ENCODE measurements around the gene SRI.
"Not testable (repeated sequence)": the region's sequence is repeated elsewhere in the genome, so short reads cannot be mapped to it uniquely, and the experiment has no call there.

SRI gene, protein sequence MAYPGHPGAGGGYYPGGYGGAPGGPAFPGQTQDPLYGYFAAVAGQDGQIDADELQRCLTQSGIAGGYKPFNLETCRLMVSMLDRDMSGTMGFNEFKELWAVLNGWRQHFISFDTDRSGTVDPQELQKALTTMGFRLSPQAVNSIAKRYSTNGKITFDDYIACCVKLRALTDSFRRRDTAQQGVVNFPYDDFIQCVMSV

DNA sequence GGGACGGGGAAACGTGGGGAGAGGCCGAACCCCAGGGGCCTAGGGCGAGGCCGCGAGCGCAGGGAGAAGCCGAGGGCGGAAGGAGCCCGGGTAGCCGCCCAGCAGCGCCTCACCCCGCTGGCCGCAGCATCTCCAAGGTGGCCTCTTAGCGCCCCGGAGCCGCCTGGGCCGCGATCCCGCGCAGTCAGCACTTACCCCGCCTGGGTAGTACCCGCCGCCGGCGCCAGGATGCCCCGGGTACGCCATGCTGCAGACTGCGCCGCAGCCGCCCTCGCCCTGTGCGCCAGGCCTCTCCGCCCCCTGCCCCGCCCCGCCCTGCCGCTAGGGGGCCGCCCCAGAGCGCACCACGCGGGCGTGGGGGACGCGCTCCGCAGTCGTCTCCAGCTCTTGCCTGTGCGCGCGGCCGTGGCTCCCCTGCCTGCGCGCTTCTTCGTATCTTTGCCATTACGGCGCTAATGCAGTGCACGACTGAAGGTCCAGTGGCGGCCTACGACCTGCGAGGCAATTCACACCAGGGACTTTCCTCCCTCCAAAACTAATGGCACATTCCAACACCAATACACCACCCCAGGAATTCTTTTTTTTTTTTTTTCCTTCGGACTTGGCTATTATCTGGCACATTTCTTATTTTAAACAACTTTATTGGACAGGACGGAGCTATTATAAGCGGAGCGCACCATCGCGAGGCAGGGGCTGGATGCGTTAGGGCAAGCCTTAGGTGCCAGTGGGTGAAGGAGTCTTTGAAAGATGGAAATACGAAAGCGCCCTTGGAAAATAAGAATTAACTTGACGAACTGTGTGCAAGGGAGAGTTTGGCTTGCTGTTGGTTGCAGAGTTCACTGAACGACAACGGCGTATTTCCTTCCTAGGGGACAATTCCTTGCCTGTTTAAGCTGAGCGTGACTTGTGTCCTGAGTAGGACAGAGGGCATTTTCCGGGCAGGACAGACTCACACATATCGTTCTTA, at the start of gene SRI:
TSS of gene SRI (minus strand) at position 258 of the 967 bp plus-strand sequence. CDS start at position 246, 12 bp downstream.
- peak; percentile 80 for DNase-seq (ENCODE audit: low read depth)

DNA sequence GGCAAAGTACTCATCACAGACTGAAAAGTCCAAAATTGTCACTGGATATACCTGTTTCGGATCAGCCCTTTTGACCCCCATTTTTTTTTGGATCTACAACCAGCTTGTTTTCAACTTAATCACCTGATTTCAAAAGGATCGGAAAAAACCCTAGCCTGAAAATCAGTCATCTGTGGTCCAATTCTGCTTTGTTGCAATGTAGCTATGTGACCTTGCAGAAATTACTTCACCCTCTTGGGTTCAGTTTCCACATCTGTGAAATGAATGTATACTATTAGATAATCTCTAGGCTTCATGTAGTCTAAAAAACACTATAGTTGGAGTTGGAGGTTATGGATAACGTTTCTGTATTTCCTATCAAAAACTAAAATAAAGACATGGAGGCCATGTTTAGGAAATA, 49.7 kb upstream of the SRI start:
- DNase-seq (ENCODE audit: low read depth): no peak

GRCh38 chr7:88268858-88269257, 49.0 kb upstream of the SRI start:
- no peak for DNase-seq (ENCODE audit: low read depth)

- DNase-seq (ENCODE audit: low read depth): no peak
These were observed 48.2 kb upstream of the SRI start for GRCh38 chr7:88268051-88268450.

DNA sequence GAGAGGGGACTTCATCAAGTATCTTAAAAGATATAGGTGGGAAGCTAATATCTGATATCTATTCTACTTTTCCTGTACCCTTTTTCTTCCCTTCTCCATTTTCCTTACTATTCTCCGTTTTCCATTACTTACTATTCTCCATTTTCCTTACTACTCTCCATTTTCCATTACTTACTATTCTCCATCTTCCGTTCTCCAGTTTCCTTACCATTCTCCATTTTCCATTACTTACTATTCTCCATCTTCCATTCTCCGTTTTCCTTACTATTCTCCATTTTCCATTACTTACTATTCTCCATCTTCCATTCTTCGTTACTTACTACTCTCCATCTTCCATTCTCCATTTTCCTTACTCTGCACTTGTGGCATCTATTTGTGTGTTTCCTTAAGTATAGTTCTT, 47.6 kb upstream of the SRI start:
- DNase-seq (ENCODE audit: low read depth): no peak

DNA sequence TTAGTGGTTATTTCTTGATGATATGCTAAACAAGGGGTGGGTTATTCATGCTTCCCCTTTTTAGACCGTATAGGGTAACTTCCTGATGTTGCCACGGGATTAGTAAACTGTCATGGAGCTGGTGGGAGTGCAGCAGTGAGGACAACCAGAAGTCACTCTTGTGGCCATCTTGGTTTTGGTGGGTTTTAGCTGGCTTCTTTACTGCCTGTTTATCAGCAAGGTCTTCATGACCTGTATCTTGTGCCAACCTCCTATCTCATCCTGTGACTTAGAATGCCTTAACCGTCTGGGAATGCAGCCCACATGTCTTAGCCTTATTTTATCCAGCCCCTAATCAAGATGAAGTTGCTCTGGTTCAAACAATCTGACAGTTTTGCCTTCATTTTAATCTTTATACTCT, 45.1 kb upstream of the SRI start:
- not testable (repeated sequence) for DNase-seq (ENCODE audit: low read depth)

- DNase-seq (ENCODE audit: low read depth): no peak
These were observed 42.7 kb upstream of the SRI start for GRCh38 chr7:88262562-88262961.

DNA sequence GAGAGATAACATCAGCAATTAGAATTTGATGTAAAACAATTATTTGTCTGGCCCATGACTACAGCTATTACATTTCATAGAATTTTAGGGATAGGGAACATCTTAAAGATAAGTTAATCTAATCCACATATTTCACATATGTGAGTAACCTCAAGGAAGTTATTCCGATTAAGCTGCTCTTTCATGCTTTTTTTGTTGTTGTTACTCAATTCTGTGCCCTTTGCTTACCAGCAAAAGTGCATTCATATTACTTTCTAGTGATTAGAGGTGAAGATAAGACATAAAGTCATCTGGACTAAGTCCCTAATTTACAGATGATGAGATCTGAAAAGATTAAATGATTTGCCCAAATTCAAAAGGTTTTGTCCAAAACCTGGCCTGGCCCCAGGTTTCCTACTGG, 40.9 kb upstream of the SRI start:
- DNase-seq (ENCODE audit: low read depth): no peak

DNA sequence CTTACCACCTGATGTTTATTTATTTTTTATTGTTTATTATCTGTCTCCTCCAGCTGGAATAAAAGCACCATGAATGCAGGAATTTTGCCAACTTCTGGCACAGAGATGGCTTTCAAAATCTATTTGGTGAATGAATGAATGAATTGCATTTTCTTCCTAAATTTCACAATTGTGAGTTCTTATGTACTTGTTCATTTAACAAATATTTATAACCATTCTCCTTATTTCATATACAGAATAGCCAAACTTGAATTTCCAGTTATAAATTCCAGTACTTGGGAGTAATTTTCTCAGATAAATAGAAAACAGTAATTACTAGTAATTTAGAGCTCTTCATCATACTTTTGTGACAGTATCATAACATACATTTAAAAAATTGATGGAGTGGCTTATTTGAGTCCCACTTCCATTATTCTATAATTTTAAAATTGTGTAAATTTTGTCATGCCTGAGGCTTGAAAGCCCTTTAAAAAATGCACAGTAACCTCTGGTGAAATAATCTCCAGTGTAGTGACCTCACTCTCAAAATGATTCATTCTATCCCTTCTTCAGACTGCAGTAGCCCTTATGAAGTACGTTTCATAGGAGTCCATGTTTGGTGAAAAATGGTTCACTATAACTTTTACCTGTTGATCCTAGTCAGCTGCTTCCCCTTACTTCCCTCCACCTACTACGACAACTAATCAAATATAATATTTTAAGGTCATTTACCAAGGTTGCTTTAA, 40.0 kb upstream of the SRI start:
- no peak for DNase-seq (ENCODE audit: low read depth)

DNA sequence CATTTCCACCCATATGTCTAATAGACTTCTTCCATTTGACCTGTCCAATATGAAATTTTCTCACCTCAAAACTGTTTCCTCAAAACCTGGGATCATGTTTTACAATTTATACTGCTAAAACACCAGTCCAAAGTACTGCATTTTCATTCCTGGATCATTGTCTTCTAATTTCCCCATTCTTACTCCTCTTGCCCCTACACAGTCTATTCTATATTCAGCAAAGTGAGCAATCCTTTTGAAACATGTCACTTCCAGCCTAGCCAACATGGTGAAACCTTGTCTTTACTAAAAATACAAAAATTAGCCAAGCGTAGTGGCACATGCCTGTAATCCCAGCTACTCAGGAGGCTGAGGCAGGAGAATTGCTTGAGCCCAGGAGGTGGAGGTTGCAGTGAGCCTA, 38.5 kb upstream of the SRI start:
- not testable (repeated sequence) for DNase-seq (ENCODE audit: low read depth)

GRCh38 chr7:88256906-88257305, 37.1 kb upstream of the SRI start:
- no peak for DNase-seq (ENCODE audit: low read depth)

GRCh38 chr7:88254721-88255424, 35.0 kb upstream of the SRI start:
- DNase-seq (ENCODE audit: low read depth): no peak

- DNase-seq (ENCODE audit: low read depth): no peak
These were observed 33.8 kb upstream of the SRI start for GRCh38 chr7:88253640-88254039.

DNA sequence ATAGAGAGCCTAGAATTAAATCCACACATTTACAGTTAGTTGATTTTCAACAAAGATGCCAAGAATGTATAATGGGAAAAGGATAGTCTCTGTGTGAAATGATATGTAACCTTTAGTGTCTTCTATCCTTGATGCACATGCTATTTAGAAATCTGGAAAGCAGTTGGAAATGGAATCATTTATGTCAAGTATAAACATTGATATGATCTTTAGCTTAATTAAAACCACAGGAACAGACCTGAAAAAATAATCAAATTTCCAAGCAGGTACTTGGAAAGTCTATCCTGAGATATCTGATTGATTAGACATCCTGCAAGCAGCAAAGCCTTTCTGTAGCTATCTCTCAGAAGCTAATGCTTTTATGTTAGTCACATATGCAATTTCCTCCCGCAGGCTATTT, 24.4 kb upstream of the SRI start:
- DNase-seq (ENCODE audit: low read depth): no peak

GRCh38 chr7:88243345-88243909, 23.6 kb upstream of the SRI start:
- no peak for DNase-seq (ENCODE audit: low read depth)

GRCh38 chr7:88239852-88240251, 20.0 kb upstream of the SRI start:
- no peak for DNase-seq (ENCODE audit: low read depth)

DNA sequence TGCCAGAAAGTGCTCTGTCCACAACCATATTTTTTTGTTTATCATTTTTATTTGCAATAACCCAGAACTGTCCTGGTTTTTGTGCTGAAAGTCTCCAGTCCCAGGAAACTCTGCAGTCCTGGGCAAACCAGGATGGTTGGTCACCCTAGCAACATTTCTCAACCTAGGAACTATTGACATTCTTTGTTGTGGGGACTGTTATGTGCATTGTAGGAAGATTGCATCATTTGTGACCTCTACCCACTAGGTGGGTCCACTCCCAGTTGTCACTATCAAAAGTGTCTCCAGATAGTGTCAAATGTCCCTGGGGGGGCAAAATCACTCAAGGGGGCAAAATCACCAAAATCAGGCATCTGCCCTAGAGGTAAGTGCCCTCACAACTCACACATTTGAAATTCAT, 14.0 kb upstream of the SRI start:
- DNase-seq (ENCODE audit: low read depth): no peak

DNA sequence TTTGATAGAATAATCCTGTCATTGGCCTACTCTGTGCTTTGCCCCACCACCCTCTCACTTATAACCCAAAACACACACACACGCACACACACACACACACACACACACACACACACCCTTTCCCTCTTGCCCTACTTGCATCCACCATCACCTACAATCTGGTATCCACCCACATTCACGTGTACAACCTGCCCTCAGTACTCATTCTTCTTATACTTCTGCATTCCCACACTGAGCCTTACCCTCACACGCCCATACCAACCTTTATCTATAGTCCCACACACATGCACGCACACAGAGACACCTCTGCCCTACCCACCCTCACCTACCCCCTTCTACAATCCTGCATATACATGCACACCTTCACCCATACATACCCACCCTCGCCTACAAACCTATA, 10.8 kb upstream of the SRI start:
- DNase-seq (ENCODE audit: low read depth): no peak

GRCh38 chr7:88229302-88229995, 9.6 kb upstream of the SRI start:
- no peak for DNase-seq (ENCODE audit: low read depth)

DNA sequence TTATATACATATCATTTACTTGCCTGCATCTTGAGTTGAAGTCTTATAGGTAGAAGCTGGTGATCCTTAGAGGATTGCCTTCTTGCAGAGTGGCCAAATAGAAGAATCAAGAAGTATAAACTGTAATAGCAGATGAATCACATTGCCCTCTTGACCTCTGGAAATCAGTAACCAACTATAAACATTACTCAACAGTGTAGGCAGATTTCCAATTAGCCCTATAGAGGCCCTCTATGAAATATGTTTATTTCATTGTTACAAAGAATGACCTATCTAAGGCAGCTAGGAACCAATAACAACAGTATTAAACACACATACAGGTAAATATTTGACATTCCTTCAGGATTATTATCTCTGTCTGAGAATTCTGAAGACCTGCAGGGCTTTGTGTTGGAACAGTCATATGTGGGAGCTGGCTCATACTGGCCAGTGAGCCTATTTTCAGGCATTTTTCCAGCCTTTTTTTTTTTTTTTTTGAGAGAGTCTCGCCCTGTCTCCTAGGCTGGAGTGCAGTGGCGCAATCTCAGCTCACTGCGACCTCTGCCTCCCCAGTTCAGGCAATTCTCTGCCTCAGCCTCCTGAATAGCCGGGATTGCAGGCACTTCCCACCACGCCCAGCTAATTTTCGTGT, 7.2 kb upstream of the SRI start:
- no peak for DNase-seq (ENCODE audit: low read depth)

- no peak for DNase-seq (ENCODE audit: low read depth)
These were observed 6.4 kb upstream of the SRI start for GRCh38 chr7:88226201-88226600.
